ENCODE data around the gene MSH4.
"Not testable (repeated sequence)": the region's sequence is repeated elsewhere in the genome, so short reads cannot be mapped to it uniquely, and the experiment has no call there.

MSH4 gene

GRCh38 chr1:75916834-75917233, 120.2 kb downstream of the MSH4 start:
- H3K9me3 Mint-ChIP-seq, result no peaks in the 10 kb centered on the region
- H3K27me3 Mint-ChIP-seq, result peaks cover 5 to 6% of the 10 kb centered on the region in 2 donors
- no peaks in the 10 kb centered on the region for H3K36me3 Mint-ChIP-seq
- DNase-seq, result no peak
- no peak overlapping the region for H3K27ac Mint-ChIP-seq
- ATAC-seq (replicated peaks), result no peak
- H3K4me3 Mint-ChIP-seq, result no peak overlapping the region
- no peaks in the 10 kb centered on the region for H3K4me1 Mint-ChIP-seq

GRCh38 chr1:75922698-75923097, 126.0 kb downstream of the MSH4 start:
- H3K9me3 Mint-ChIP-seq, result no peaks in the 10 kb centered on the region
- DNase-seq (no peak), ATAC-seq (replicated peaks) (no peak)
- no peak overlapping the region for H3K27ac Mint-ChIP-seq
- H3K4me3 Mint-ChIP-seq, result no peak overlapping the region
- H3K4me1 Mint-ChIP-seq, result no peaks in the 10 kb centered on the region
- peaks cover 0 to 4% of the 10 kb centered on the region in 2 donors for H3K27me3 Mint-ChIP-seq
- no peaks in the 10 kb centered on the region for H3K36me3 Mint-ChIP-seq

GRCh38 chr1:75932304-75932703, 135.6 kb downstream of the MSH4 start, which contains the start of gene ASB17:
Gene ASB17 (minus strand): TSS chr1:75932404. CDS start chr1:75932291, 113 bp downstream.
- Mint-ChIP-seq H3K4me3 (no peak within 1 kb of the TSS), H3K4me1 (no peaks in the 10 kb centered on the region), H3K27ac (no peak within 1 kb of the TSS), H3K9me3 (peaks cover 0 to 2% of the 10 kb centered on the region in 2 donors), H3K27me3 (peaks cover 13 to 14% of the 10 kb centered on the region in 2 donors), H3K36me3 (no peaks in the 10 kb centered on the region)
- DNase-seq, result no peak
- no peak for ATAC-seq (replicated peaks)

GRCh38 chr1:75937034-75937433, 140.4 kb downstream of the MSH4 start:
- Mint-ChIP-seq H3K4me1 (no peaks in the 10 kb centered on the region), H3K27ac (no peak overlapping the region), H3K4me3 (no peak overlapping the region), H3K36me3 (no peaks in the 10 kb centered on the region), H3K9me3 (peaks cover 0 to 3% of the 10 kb centered on the region in 2 donors), H3K27me3 (no peaks in the 10 kb centered on the region)
- ATAC-seq (replicated peaks), result no peak
- no peak for DNase-seq

- H3K4me1 Mint-ChIP-seq, result not testable (repeated sequence)
These were observed 146.4 kb downstream of the MSH4 start for GRCh38 chr1:75943037-75943436.

GRCh38 chr1:75950176-75950575, 153.5 kb downstream of the MSH4 start:
- H3K4me3 Mint-ChIP-seq, result no peak overlapping the region
- H3K36me3 Mint-ChIP-seq, result no peaks in the 10 kb centered on the region
- peaks cover 0 to 5% of the 10 kb centered on the region in 2 donors for H3K27me3 Mint-ChIP-seq
- no peak overlapping the region for H3K27ac Mint-ChIP-seq
- H3K9me3 Mint-ChIP-seq, result peaks cover 9 to 10% of the 10 kb centered on the region in 2 donors
- ATAC-seq (replicated peaks) (no peak), DNase-seq (no peak)
- no peaks in the 10 kb centered on the region for H3K4me1 Mint-ChIP-seq

More at GRCh38 chr1:75943037-75943436, 146.4 kb downstream of the MSH4 start:
- peak in 1 of 2 donors; percentile 38 for ATAC-seq (replicated peaks)
- not testable (repeated sequence) for H3K27ac Mint-ChIP-seq, H3K36me3 Mint-ChIP-seq, H3K27me3 Mint-ChIP-seq, DNase-seq, H3K4me3 Mint-ChIP-seq
- peaks cover 12 to 16% of the 10 kb centered on the region in 2 donors for H3K9me3 Mint-ChIP-seq

GRCh38 chr1:75952016-75952415, 155.3 kb downstream of the MSH4 start:
- Mint-ChIP-seq H3K9me3 (peaks cover 2% of the 10 kb centered on the region in 2 donors), H3K27me3 (no peaks in the 10 kb centered on the region), H3K27ac (no peak overlapping the region), H3K4me1 (no peaks in the 10 kb centered on the region), H3K36me3 (no peaks in the 10 kb centered on the region), H3K4me3 (no peak overlapping the region)
- ATAC-seq (replicated peaks) (no peak), DNase-seq (no peak)

- H3K4me3 Mint-ChIP-seq, result no peak overlapping the region
- DNase-seq, result no peak
- peaks cover 0 to 2% of the 10 kb centered on the region in 2 donors for H3K9me3 Mint-ChIP-seq
- no peak overlapping the region for H3K27ac Mint-ChIP-seq
- H3K4me1 Mint-ChIP-seq, result no peaks in the 10 kb centered on the region
- no peaks in the 10 kb centered on the region for H3K27me3 Mint-ChIP-seq
- no peaks in the 10 kb centered on the region for H3K36me3 Mint-ChIP-seq
- ATAC-seq (replicated peaks), result no peak
These were observed 156.8 kb downstream of the MSH4 start for GRCh38 chr1:75953461-75953860.

GRCh38 chr1:75954586-75954985, 157.9 kb downstream of the MSH4 start:
- Mint-ChIP-seq H3K27me3 (no peaks in the 10 kb centered on the region), H3K27ac (no peak overlapping the region), H3K4me1 (no peaks in the 10 kb centered on the region), H3K4me3 (no peak overlapping the region), H3K9me3 (no peaks in the 10 kb centered on the region), H3K36me3 (no peaks in the 10 kb centered on the region)
- DNase-seq (no peak), ATAC-seq (replicated peaks) (no peak)
